Panc1 (cell line): ENCODE results near the gene MEGF11.

Source experiments
- POLR2AphosphoS5 ChIP-seq: IDR thresholded peaks from 2 replicates; pipeline ENCODE4 v1.6.1; 2012; ENCODE audit warnings: mild to moderate bottlenecking, low read depth, low read length, moderate library complexity
- SIN3A ChIP-seq: IDR thresholded peaks from 2 replicates; pipeline ENCODE4 v1.6.1; 2012; ENCODE audit warnings: low read depth, mild to moderate bottlenecking, low read length, moderate library complexity, borderline replicate concordance; ENCODE audit not compliant: insufficient read depth
- TF ChIP-seq, protein P1 (sequence below): fragments of 450-650 bp; IDR thresholded peaks from 2 replicates; pipeline ENCODE4 v1.5.1; 2017; ENCODE audit warnings: mild to moderate bottlenecking
- TF ChIP-seq, protein P2 (sequence below), 2 experiments: IDR thresholded peaks; 2 replicates each; pipeline ENCODE4 v1.6.1; 2011 to 2012; ENCODE audit warnings: low read depth in 2 of 2, control low read depth in 1 of 2, low read length in 1 of 2, mild to moderate bottlenecking in 1 of 2, moderate library complexity in 1 of 2; ENCODE audit not compliant: insufficient read depth in 1 of 2

DNA sequence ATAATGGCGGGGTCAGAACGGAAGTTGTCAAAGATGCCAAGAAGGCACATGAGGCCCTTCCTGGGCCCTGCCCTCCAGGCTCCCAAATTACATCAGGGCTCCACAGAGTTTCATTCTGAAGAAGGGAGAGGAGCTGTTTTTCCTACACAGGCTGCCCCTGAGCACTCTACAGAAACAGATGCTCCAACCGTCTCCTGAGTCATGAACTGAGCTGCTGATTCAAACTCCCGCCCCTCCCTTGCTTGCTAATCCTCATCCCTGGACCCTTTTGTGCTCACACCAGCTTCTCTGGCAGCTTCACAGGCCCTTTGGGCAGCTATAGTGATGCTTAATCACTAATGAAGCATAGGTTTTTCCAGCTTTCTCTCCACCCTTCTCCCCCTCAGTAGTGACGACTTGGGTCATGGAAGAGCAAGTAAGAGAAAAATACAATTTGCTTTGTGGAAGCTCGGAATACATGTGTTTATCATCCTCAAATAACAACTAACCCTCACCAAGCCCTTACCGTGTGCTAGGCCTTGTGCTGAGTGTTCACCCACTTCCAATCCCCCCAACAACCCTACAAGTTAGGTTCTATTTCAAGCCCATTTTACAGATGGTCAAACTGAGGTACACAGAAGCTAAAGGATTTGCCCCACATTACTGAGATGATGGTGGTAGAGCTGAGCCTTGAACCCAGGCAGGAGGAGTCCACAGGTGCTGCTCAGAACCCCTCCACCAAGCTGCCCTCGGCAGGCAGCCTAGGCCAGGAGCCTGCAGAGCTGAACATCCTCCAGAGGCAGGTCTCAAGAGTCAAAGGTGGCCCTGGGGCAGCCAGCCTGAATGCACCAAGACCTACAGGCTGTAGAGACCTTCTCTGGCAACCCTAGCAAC is 21.9 kb downstream of the MEGF11 start:
- TF ChIP-seq SIN3A (no peak), POLR2AphosphoS5 (no peak)
- TF ChIP-seq, protein P1, sequence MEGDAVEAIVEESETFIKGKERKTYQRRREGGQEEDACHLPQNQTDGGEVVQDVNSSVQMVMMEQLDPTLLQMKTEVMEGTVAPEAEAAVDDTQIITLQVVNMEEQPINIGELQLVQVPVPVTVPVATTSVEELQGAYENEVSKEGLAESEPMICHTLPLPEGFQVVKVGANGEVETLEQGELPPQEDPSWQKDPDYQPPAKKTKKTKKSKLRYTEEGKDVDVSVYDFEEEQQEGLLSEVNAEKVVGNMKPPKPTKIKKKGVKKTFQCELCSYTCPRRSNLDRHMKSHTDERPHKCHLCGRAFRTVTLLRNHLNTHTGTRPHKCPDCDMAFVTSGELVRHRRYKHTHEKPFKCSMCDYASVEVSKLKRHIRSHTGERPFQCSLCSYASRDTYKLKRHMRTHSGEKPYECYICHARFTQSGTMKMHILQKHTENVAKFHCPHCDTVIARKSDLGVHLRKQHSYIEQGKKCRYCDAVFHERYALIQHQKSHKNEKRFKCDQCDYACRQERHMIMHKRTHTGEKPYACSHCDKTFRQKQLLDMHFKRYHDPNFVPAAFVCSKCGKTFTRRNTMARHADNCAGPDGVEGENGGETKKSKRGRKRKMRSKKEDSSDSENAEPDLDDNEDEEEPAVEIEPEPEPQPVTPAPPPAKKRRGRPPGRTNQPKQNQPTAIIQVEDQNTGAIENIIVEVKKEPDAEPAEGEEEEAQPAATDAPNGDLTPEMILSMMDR: no peak
- TF ChIP-seq, protein P2, sequence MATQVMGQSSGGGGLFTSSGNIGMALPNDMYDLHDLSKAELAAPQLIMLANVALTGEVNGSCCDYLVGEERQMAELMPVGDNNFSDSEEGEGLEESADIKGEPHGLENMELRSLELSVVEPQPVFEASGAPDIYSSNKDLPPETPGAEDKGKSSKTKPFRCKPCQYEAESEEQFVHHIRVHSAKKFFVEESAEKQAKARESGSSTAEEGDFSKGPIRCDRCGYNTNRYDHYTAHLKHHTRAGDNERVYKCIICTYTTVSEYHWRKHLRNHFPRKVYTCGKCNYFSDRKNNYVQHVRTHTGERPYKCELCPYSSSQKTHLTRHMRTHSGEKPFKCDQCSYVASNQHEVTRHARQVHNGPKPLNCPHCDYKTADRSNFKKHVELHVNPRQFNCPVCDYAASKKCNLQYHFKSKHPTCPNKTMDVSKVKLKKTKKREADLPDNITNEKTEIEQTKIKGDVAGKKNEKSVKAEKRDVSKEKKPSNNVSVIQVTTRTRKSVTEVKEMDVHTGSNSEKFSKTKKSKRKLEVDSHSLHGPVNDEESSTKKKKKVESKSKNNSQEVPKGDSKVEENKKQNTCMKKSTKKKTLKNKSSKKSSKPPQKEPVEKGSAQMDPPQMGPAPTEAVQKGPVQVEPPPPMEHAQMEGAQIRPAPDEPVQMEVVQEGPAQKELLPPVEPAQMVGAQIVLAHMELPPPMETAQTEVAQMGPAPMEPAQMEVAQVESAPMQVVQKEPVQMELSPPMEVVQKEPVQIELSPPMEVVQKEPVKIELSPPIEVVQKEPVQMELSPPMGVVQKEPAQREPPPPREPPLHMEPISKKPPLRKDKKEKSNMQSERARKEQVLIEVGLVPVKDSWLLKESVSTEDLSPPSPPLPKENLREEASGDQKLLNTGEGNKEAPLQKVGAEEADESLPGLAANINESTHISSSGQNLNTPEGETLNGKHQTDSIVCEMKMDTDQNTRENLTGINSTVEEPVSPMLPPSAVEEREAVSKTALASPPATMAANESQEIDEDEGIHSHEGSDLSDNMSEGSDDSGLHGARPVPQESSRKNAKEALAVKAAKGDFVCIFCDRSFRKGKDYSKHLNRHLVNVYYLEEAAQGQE (IDR thresholded peaks at IDR 0.05; ENCODE audit: insufficient read depth in 1 of 2, low read depth in 2 of 2, low read length in 1 of 2): no peak
